Neutrophil (primary cell): Measurements from ENCODE around the gene UMOD.
"Not testable (repeated sequence)": the region's sequence is repeated elsewhere in the genome, so short reads cannot be mapped to it uniquely, and the experiment has no call there.

Source experiments
- H3K27ac ChIP-seq: fragments of 200-600 bp; sonication (generic); 2 replicates; pipeline ENCODE4 v1.5.1; 2016; ENCODE audit warnings: mild to moderate bottlenecking, moderate library complexity
- H3K27me3 ChIP-seq: fragments of 200-600 bp; sonication (generic); 2 replicates; pipeline ENCODE4 v1.6.0; 2016; ENCODE audit warnings: mild to moderate bottlenecking
- H3K36me3 ChIP-seq: fragments of 200-600 bp; sonication (generic); 2 replicates; pipeline ENCODE4 v1.5.1; 2017
- H3K4me1 ChIP-seq, 2 experiments: fragments of 200-600 bp in 1 of 2; sonication (generic) in 1 of 2; 1 replicate in 1 of 2; 2 replicates in 1 of 2; pipeline versions ENCODE4 v1.5.1 to v1.6.1; 2013 to 2016; ENCODE audit warnings: low read depth in 1 of 2, low read length in 1 of 2, mild to moderate bottlenecking in 1 of 2, moderate library complexity in 1 of 2; ENCODE audit not compliant: control insufficient read depth in 1 of 2, insufficient read depth in 1 of 2
- H3K4me3 ChIP-seq, 2 experiments: fragments of 200-600 bp in 1 of 2; sonication (generic) in 1 of 2; 1 replicate in 1 of 2; 2 replicates in 1 of 2; pipeline ENCODE4 v1.5.1; 2013 to 2016; ENCODE audit warnings: low read depth in 1 of 2, low read length in 1 of 2, mild to moderate bottlenecking in 1 of 2, moderate library complexity in 1 of 2
- H3K9me3 ChIP-seq: fragments of 200-600 bp; sonication (generic); 2 replicates; pipeline ENCODE4 v1.5.1; 2016
- CTCF ChIP-seq: fragments of 200-600 bp; sonication (generic); IDR thresholded peaks from 2 replicates; pipeline ENCODE4 v1.5.1; 2016; ENCODE audit warnings: antibody characterized with exemption

The UMOD gene

GRCh38 chr16:20316715-20317114 lies 35.8 kb downstream of the UMOD start:
- no peaks in the 10 kb centered on the region for H3K27me3 ChIP-seq
- no peaks in the 10 kb centered on the region for H3K4me1 ChIP-seq
- no peak overlapping the region for H3K4me3 ChIP-seq
- H3K9me3 ChIP-seq: no peaks in the 10 kb centered on the region
- no peak overlapping the region for H3K27ac ChIP-seq
- H3K36me3 ChIP-seq: no peaks in the 10 kb centered on the region
- TF ChIP-seq CTCF: no peak

GRCh38 chr16:20315764-20316163 lies 36.8 kb downstream of the UMOD start:
- Histone ChIP-seq H3K4me1 (no peaks in the 10 kb centered on the region), H3K27me3 (no peaks in the 10 kb centered on the region), H3K4me3 (no peak overlapping the region), H3K36me3 (no peaks in the 10 kb centered on the region), H3K27ac (no peak overlapping the region), H3K9me3 (no peaks in the 10 kb centered on the region)
- TF ChIP-seq CTCF: no peak

GRCh38 chr16:20314575-20314974 lies 37.9 kb downstream of the UMOD start:
- H3K27me3 ChIP-seq: no peaks in the 10 kb centered on the region
- TF ChIP-seq CTCF: no peak
- no peaks in the 10 kb centered on the region for H3K9me3 ChIP-seq
- no peak overlapping the region for H3K4me3 ChIP-seq
- H3K27ac ChIP-seq: no peak overlapping the region
- no peaks in the 10 kb centered on the region for H3K4me1 ChIP-seq
- H3K36me3 ChIP-seq: no peaks in the 10 kb centered on the region

- H3K9me3 ChIP-seq: no peaks in the 10 kb centered on the region
- H3K4me1 ChIP-seq: no peaks in the 10 kb centered on the region
- no peak overlapping the region for H3K27ac ChIP-seq
- H3K4me3 ChIP-seq: no peak overlapping the region
- no peak for TF ChIP-seq CTCF
- no peaks in the 10 kb centered on the region for H3K36me3 ChIP-seq
- no peaks in the 10 kb centered on the region for H3K27me3 ChIP-seq
These were observed 38.8 kb downstream of the UMOD start for GRCh38 chr16:20313741-20314140.

GRCh38 chr16:20312536-20313095 lies 39.9 kb downstream of the UMOD start:
- H3K36me3 ChIP-seq: not testable (repeated sequence)

GRCh38 chr16:20311548-20311947 lies 41.0 kb downstream of the UMOD start:
- no peaks in the 10 kb centered on the region for H3K36me3 ChIP-seq
- no peak overlapping the region for H3K27ac ChIP-seq
- H3K9me3 ChIP-seq: no peaks in the 10 kb centered on the region
- H3K4me1 ChIP-seq: no peaks in the 10 kb centered on the region
- H3K4me3 ChIP-seq: no peak overlapping the region
- TF ChIP-seq CTCF: no peak
- no peaks in the 10 kb centered on the region for H3K27me3 ChIP-seq

More at GRCh38 chr16:20312536-20313095, 39.9 kb downstream of the UMOD start:
- not testable (repeated sequence) for H3K9me3 ChIP-seq, H3K27me3 ChIP-seq, H3K4me1 ChIP-seq, H3K4me3 ChIP-seq, H3K27ac ChIP-seq
